Measurements from ENCODE around the gene LMAN2L.

LMAN2L gene

DNA sequence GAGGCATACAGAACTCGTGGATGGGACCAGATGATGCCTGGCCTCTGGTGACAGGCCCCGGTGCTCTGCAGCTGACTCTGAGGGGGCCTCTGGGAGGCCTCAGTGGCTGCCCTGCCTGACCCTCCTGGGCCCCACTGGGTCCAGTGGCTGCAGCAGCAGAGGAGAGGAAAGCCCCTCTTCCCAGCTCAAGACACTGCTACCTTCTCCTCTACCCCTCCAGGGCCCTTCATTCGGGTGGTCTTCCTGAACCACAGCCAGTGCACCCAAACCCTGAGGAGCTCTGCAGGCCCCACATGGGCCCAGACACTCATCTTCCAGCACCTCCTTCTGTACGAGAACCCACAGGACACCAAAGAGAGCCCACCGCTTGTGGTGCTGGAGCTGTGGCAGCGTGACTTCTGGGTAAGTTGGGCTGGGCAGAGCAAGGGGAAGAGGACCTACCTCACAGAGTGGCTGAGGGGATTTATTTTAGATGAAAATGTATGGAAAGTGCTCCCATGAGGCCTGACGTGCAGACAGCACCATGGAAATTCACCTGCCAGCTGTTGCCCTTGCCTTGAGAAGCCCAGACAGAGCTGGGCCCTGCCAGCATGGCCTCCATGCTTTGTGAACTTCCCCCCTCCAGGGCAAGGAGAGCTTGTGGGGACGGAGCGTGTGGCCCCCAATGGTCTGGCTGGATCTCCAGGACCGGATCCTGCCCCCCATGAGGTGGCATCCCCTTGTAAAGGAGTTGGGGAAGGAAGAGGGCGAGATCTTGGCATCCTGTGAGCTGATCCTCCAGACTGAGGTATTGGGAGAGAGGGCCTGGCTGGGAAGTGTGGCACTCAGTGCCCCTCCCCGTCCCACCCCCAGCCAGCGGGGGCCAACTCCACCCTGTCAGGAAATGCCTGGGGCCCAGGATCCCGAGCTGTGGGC, 46.3 kb downstream of the LMAN2L start:
- no peak overlapping the region for H3K4me3 ChIP-seq (ENCODE audit: severe bottlenecking)

DNA sequence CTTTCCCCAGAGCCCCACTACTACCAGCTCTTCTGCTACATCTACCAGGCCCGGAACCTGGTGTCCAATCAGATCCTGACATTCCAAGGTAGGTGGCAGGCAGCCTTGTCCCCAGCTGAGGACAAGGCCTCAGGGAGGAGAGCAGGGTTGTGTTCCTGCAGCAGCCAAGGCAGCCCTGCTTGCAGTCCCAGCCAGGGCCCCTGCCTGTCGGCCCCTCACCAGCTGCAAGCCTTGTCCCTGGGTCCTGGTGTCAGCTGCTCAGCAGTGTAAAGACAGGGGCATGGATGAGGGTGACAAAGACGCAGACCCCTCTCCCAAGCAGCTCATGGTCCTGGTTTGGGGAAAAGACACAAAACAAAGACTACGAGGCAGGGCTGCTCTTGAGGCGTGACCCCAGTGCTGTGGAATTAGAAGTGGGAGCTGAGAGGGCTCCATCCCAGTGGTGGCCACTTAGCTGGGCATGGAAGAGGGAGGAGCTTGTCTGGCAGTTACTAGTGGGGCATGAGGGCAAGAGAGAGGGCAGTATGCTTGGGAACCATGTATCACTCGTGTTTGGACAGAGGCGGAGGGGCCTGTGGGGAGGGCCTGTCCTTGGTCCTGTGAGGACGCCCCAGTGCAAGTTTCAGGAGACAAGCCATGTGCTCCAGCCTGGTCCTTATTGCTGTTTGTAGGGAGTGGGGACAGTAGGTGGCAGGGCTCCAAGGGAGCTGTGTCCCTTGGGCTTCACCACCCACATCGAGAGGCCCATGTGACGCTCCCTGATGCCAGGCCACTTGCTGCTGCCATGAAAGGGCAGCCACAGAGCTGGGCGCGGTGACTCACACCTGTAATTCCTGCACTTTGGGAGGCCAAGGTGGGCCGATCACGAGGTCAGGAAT, 47.5 kb downstream of the LMAN2L start:
- DNase-seq (ENCODE audit: low spot score), result no peak

More for the DNA sequence above, 46.3 kb downstream of the LMAN2L start:
- TF ChIP-seq, protein P1, sequence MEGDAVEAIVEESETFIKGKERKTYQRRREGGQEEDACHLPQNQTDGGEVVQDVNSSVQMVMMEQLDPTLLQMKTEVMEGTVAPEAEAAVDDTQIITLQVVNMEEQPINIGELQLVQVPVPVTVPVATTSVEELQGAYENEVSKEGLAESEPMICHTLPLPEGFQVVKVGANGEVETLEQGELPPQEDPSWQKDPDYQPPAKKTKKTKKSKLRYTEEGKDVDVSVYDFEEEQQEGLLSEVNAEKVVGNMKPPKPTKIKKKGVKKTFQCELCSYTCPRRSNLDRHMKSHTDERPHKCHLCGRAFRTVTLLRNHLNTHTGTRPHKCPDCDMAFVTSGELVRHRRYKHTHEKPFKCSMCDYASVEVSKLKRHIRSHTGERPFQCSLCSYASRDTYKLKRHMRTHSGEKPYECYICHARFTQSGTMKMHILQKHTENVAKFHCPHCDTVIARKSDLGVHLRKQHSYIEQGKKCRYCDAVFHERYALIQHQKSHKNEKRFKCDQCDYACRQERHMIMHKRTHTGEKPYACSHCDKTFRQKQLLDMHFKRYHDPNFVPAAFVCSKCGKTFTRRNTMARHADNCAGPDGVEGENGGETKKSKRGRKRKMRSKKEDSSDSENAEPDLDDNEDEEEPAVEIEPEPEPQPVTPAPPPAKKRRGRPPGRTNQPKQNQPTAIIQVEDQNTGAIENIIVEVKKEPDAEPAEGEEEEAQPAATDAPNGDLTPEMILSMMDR (IDR thresholded peaks at IDR 0.05; ENCODE audit: poor library complexity, severe bottlenecking), result no peak
- H3K9me3 ChIP-seq (ENCODE audit: severe bottlenecking), result no peaks in the 10 kb centered on the region
- H3K4me1 ChIP-seq (ENCODE audit: insufficient read depth, poor library complexity, severe bottlenecking), result peaks cover 12% of the 10 kb centered on the region
- H3K27ac ChIP-seq (ENCODE audit: poor library complexity, severe bottlenecking), result no peak overlapping the region
- no peaks in the 10 kb centered on the region for H3K27me3 ChIP-seq (ENCODE audit: insufficient read depth, poor library complexity, severe bottlenecking)
- DNase-seq (ENCODE audit: low spot score) (no peak), ATAC-seq (ENCODE audit: low read depth) (no peak)
- H3K36me3 ChIP-seq (ENCODE audit: low read depth), result no peaks in the 10 kb centered on the region

DNA sequence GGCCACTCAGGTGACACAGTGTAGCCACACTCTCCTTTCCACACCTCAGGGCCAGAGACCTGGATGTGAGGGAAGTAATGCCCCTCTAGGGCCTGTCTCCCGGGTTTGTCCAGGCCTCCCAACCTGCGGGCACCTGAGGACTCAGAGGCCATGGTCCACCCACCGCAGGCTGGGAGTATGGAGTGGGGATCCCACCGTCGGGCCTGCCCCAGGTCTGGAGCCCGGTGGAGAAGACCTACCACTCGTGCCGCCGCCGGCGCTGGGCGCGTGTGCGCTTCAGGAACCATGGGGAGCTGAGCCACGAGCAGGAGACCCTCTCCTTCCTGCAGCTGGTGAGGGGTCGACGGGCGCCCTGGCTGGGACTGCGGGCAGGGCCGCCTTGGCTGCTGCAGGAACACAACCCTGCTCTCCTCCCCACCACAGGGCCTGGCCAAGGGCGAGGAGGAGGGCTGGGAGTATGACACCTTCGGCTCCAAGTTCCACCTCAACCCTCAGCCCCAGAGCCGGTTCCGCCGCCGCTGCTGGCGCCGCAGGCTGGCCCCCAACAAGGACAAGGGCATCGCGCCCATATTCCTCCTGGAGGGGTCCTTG, 48.7 kb downstream of the LMAN2L start:
- Histone ChIP-seq H3K27ac (ENCODE audit: poor library complexity, severe bottlenecking) (no peak overlapping the region), H3K27me3 (ENCODE audit: insufficient read depth, poor library complexity, severe bottlenecking) (no peaks in the 10 kb centered on the region), H3K36me3 (ENCODE audit: low read depth) (no peaks in the 10 kb centered on the region), H3K4me3 (ENCODE audit: severe bottlenecking) (no peak overlapping the region), H3K9me3 (ENCODE audit: severe bottlenecking) (no peaks in the 10 kb centered on the region), H3K4me1 (ENCODE audit: insufficient read depth, poor library complexity, severe bottlenecking) (no peaks in the 10 kb centered on the region)
- DNase-seq (ENCODE audit: low spot score), result no peak
- TF ChIP-seq, protein P1 (IDR thresholded peaks at IDR 0.05; ENCODE audit: poor library complexity, severe bottlenecking), result no peak
- no peak for ATAC-seq (ENCODE audit: low read depth)

More for the DNA sequence above, 47.5 kb downstream of the LMAN2L start:
- peaks cover under 1% of the 10 kb centered on the region for H3K4me1 ChIP-seq (ENCODE audit: insufficient read depth, poor library complexity, severe bottlenecking)
- no peaks in the 10 kb centered on the region for H3K9me3 ChIP-seq (ENCODE audit: severe bottlenecking)
- no peak overlapping the region for H3K27ac ChIP-seq (ENCODE audit: poor library complexity, severe bottlenecking)
- no peak overlapping the region for H3K4me3 ChIP-seq (ENCODE audit: severe bottlenecking)
- TF ChIP-seq, protein P1 (IDR thresholded peaks at IDR 0.05; ENCODE audit: poor library complexity, severe bottlenecking), result no peak
- H3K36me3 ChIP-seq (ENCODE audit: low read depth), result no peaks in the 10 kb centered on the region
- no peak for ATAC-seq (ENCODE audit: low read depth)
- H3K27me3 ChIP-seq (ENCODE audit: insufficient read depth, poor library complexity, severe bottlenecking), result no peaks in the 10 kb centered on the region

DNA sequence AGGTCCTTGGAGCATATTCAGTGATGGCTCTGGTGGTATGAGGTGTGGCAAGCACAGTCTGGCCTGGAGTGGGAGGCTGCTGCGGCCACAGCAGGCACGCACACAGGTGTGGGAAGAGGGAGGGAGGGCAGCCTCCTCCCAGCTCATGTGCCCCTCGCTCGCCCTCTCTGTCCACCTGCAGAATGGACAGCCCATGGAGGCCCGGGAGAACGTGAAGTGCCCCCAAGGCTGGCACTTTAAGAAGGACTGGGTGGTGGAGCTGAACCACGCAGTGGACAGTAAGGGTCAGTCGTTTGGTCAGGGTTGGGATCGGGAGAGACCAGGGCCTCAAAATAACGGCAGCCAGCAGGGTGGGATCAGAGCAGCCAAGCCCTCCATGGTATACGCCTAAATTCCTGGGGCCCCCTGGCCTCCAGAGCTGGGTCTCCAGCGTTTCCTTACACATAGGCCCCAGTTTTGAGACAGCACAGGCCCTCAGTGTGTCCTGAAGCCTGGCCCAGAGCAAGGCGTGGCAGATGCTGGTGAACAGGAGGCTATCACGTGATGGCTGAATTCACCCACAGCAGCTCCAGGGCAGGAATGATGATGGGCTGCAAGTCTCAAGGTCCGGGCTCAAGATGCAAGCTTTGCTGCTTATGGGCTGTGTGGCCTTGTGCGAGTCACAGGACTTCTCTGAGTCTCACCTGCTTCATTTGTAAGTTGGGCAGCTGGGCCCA, 49.4 kb downstream of the LMAN2L start:
- H3K27ac ChIP-seq (ENCODE audit: poor library complexity, severe bottlenecking), result no peak overlapping the region
- no peak; the same call in 2 of the 3 replicates for ATAC-seq (ENCODE audit: low read depth)
- H3K36me3 ChIP-seq (ENCODE audit: low read depth), result no peaks in the 10 kb centered on the region
- no peaks in the 10 kb centered on the region for H3K4me1 ChIP-seq (ENCODE audit: insufficient read depth, poor library complexity, severe bottlenecking)
- H3K27me3 ChIP-seq (ENCODE audit: insufficient read depth, poor library complexity, severe bottlenecking), result no peaks in the 10 kb centered on the region
- H3K9me3 ChIP-seq (ENCODE audit: severe bottlenecking), result no peaks in the 10 kb centered on the region
- no peak overlapping the region for H3K4me3 ChIP-seq (ENCODE audit: severe bottlenecking)
- DNase-seq (ENCODE audit: low spot score), result no peak
- TF ChIP-seq, protein P1 (IDR thresholded peaks at IDR 0.05; ENCODE audit: poor library complexity, severe bottlenecking), result no peak

All from RWPE2 (cell line).